Gastrocnemius medialis (tissue), 4 donors: ENCODE results near the gene WNT16.

Experiments
- POLR2A ChIP-seq, 2 donors: fragments of 450-650 bp; IDR thresholded peaks; one replicate each; pipeline ENCODE4 v1.6.1; 2017; ENCODE audit warnings: antibody characterized with exemption in 2 of 2, mild to moderate bottlenecking in 2 of 2, moderate library complexity in 2 of 2
- TF ChIP-seq, protein P1 (sequence below), 5 experiments: fragments of 450-650 bp in 3 of 5; fragments of 200-600 bp in 2 of 5; sonication (generic) in 2 of 5; IDR thresholded peaks in 4 of 5; conservative IDR thresholded peaks in 1 of 5; 1 replicate in 4 of 5; 2 replicates in 1 of 5; pipeline ENCODE4 v1.5.1; 2016 to 2019; ENCODE audit warnings: antibody characterized with exemption in 5 of 5, mild to moderate bottlenecking in 3 of 5, moderate library complexity in 3 of 5

DNA sequence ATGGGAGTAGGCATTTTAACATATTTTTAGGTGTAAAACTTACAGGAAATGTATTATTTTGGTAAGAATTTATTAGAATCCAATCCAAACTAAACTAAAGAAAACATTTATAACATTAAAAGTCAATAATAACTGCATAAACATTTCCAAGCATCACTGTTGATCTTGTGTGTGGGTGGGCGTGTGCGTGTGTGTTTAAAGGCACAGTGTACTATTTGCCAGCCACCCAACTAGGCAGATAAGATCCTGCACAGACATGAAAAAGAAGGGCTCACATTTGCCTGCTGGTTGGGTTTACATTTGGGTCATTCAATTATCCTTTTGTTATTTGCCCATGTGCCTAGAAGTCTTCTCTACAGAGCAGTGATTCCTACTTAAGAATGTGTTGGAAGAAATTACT is 31.0 kb upstream of the WNT16 start:
- TF ChIP-seq, protein P1, sequence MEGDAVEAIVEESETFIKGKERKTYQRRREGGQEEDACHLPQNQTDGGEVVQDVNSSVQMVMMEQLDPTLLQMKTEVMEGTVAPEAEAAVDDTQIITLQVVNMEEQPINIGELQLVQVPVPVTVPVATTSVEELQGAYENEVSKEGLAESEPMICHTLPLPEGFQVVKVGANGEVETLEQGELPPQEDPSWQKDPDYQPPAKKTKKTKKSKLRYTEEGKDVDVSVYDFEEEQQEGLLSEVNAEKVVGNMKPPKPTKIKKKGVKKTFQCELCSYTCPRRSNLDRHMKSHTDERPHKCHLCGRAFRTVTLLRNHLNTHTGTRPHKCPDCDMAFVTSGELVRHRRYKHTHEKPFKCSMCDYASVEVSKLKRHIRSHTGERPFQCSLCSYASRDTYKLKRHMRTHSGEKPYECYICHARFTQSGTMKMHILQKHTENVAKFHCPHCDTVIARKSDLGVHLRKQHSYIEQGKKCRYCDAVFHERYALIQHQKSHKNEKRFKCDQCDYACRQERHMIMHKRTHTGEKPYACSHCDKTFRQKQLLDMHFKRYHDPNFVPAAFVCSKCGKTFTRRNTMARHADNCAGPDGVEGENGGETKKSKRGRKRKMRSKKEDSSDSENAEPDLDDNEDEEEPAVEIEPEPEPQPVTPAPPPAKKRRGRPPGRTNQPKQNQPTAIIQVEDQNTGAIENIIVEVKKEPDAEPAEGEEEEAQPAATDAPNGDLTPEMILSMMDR (IDR thresholded peaks at IDR 0.05 in 4 of 5, conservative IDR thresholded peaks at IDR 0.05 in 1 of 5) = no peak
- no peak for TF ChIP-seq POLR2A (IDR thresholded peaks at IDR 0.05)
